ENCODE results near the gene INTS12. TPM values are rescaled to one million over a fixed set of nuclear protein-coding genes. Genes with fewer than 3 reads are reported as not detected.
"Not testable (repeated sequence)": the region's sequence is repeated elsewhere in the genome, so short reads cannot be mapped to it uniquely, and the experiment has no call there.

Gene INTS12, protein sequence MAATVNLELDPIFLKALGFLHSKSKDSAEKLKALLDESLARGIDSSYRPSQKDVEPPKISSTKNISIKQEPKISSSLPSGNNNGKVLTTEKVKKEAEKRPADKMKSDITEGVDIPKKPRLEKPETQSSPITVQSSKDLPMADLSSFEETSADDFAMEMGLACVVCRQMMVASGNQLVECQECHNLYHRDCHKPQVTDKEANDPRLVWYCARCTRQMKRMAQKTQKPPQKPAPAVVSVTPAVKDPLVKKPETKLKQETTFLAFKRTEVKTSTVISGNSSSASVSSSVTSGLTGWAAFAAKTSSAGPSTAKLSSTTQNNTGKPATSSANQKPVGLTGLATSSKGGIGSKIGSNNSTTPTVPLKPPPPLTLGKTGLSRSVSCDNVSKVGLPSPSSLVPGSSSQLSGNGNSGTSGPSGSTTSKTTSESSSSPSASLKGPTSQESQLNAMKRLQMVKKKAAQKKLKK
- total RNA-seq, result 8.3 TPM

GRCh38 chr4:105708181-105709080 is at the start of gene INTS12, which contains the start of gene GSTCD:
INTS12 (minus strand) TSS chr4:105708689; CDS start chr4:105700005, 8,684 bp downstream.
GSTCD (plus strand) TSS chr4:105708784; CDS start chr4:105717614, 8,830 bp downstream.
- DNase-seq (ENCODE audit: low spot score), result peak; percentile 92
- peak; percentile 97 for ATAC-seq

- ATAC-seq (no peak), DNase-seq (ENCODE audit: low spot score) (no peak)
Measured at GRCh38 chr4:105755375-105755774, 46.9 kb upstream of the INTS12 start.

- no peak for DNase-seq (ENCODE audit: low spot score)
- ATAC-seq, result no peak
Measured at GRCh38 chr4:105753361-105753760, 44.9 kb upstream of the INTS12 start.

DNA sequence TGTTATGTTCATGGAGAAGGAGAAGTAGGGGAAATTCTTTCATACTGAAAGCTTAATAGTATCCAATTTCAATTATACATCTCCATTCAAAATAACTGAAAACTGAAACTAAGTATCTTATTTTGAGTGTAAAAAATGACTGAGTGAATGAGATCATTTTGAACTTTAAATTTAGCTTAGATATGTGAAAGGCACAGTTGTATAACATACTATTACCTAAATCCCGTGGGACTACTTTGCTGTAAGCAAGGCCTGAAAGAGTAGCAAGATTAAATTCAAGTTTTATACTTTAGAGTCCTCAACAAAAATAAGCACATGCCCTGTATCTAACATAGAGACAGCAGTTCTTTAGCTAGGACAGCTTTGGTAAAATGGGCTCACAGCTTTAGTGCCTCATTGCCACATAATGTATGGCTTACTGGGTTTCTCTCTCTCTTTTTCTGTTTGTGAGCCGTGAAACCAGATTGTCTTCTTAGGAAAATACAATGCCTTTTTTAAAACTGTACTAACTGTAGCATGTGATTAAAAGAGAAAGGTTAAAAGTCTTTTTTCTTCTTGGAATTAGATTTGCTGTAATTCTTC is 43.3 kb upstream of the INTS12 start:
- DNase-seq (ENCODE audit: low spot score) (no peak), ATAC-seq (no peak)

DNA sequence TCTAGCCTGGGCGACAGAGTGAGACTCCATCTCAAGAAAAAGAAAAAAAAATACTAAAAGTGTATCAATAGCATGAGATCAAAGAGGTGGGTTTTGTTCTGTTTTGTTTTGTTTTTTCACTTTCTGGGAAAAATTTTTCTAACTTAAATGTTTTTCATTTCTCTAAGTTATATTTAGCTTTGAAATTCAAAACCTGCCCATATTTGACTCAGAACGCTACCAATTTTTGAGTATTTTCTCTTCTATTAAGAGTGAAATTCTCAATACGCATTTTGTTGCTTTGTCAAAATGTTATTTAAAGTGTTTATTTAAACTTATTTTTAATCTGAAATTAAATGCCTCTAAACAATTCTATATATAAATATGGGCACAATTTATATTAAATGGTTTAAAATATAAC is 39.7 kb upstream of the INTS12 start:
- no peak for DNase-seq (ENCODE audit: low spot score)
- no peak for ATAC-seq

- DNase-seq (ENCODE audit: low spot score) (no peak), ATAC-seq (no peak)
Measured at GRCh38 chr4:105741548-105741947, 33.1 kb upstream of the INTS12 start.

- not testable (repeated sequence) for DNase-seq (ENCODE audit: low spot score); ATAC-seq
Measured at GRCh38 chr4:105735217-105735616, 26.7 kb upstream of the INTS12 start.

DNA sequence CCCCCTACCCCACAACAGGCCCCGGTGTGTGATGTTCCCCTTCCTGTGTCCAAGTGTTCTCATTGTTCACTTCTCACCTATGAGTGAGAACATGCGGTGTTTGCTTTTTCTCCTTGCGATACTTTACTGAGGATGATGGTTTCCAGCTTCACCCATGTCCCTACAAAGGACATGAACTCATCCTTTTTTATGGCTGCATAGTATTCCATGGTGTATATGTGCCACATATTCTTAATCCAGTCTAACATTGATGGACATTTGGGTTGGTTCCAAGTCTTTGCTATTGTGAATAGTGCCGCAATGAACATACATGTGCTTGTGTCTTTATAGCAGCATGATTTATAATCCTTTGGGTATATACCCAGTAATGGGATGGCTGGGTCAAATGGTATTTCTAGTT is 21.4 kb upstream of the INTS12 start:
- not testable (repeated sequence) for ATAC-seq; DNase-seq (ENCODE audit: low spot score)

DNA sequence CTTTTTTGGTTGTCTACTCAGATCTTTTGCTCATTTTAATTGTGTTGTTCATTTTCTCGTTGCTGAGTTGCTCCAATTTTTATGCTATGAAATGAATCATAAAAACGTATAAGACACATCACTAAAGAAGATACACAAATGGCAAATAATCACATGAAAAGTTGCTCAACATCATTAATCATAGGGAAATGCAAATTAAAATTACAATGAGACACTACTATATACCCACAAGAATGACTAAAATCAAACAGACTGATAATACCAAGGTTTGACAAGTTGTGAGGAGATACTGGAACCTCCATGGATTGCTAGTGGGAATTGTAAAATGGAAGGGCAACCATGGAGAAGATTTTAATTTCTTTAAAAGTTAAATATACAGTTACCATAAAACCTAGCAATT is 17.1 kb upstream of the INTS12 start:
- no peak for ATAC-seq
- no peak for DNase-seq (ENCODE audit: low spot score)

GRCh38 chr4:105719204-105719603 is 10.7 kb upstream of the INTS12 start:
- ATAC-seq (no peak), DNase-seq (ENCODE audit: low spot score) (no peak)

DNA sequence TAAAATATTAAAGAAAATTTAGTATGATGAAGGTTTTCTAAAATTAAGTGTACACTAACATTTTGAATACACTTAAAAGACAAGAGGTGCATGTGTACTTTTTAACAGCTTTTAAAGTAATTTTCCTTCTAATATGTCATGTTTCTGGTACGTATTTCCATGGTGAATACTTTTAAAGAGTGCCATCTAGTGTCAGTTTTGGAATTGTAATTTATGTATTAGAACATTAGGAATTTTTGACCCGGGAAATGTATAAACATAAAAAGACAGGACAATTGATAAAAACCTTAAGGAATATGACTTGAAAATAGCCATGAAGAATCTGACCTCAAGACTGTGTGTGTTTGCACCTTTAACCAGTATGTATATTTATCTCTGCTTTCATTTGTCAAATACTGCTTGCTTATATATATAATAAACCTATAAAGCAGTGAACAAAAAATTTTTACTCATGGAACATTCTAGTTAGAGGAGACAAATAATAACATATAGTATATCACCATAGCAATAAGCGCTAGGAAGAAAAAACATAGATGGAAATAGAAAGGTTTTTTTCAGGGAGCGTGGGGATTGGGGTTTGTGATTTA is 7.3 kb upstream of the INTS12 start:
- peak; percentile 59 for ATAC-seq
- no peak for DNase-seq (ENCODE audit: low spot score)

GRCh38 chr4:105714932-105715331 is 6.4 kb upstream of the INTS12 start:
- DNase-seq (ENCODE audit: low spot score) (no peak), ATAC-seq (no peak)

DNA sequence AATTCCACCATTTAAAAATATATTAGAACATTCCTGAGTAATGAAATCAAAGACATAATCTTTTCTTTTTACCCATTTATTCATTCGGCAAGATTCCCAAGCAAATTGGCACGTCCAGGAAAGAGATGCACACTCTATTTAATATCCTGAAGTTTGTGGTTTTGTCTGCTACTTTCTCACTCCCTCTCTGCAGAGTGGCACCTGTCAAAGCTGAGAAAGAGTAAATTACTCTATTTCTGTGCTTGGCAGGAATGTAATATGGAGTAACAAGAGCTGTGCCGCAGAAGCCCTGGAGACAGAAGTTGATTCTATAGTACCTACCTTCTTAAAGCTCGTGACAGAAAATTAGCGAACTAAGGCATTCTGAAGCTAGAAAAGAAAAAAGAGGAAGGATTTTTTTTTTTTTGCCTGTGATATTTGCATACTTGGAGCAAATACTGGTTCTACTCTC is 5.6 kb upstream of the INTS12 start:
- DNase-seq (ENCODE audit: low spot score) (no peak), ATAC-seq (no peak)

DNA sequence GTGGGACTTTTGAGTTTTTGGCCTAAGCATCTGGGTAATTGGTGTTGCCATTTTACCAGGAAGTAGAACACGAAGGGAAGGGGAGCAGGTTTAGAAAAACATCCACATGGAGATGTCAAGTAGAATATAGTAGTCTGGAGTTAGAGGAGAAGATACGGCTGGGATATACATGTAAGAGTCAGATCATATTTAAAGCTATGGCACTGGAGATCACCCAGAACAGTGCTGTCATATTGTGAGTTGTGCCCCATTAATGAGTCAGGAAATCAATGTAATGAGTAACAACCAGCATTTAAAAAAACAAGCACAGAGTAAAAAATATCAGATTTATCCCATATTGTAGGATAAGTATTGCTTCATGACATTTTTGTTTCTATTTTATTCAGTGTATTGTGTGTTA is 4.3 kb upstream of the INTS12 start:
- DNase-seq (ENCODE audit: low spot score) (no peak), ATAC-seq (no peak)

- DNase-seq (ENCODE audit: low spot score), result no peak
- ATAC-seq, result no peak
Measured at GRCh38 chr4:105710678-105711077, 2.2 kb upstream of the INTS12 start.

GRCh38 chr4:105710012-105710600 is 1.6 kb upstream of the INTS12 start:
- no peak for DNase-seq (ENCODE audit: low spot score)
- ATAC-seq, result no peak

- ATAC-seq (peak; percentile 30), DNase-seq (ENCODE audit: low spot score) (no peak)
Measured at GRCh38 chr4:105709081-105709450, 577 bp upstream of the INTS12 start.

DNA sequence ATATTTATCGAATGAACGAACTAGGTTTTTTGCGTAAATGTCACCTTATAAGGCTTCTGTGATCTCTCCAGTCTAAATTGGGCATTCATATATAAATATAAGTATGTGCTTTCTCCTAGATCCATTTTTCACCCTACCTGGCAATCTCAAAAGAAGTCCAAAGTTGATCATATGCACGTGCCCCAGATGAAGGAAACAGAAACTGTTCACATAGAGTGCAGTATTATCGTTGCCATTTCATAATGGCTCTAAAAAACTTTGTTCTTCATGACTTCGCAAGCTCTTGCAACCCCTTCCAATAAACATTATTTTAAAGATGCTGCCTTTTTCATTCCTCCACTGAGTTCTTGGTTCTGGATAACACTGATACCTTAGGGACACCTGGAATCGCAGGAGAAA is 708 bp downstream of the INTS12 start:
- ATAC-seq, result peak; percentile 19
- no peak for DNase-seq (ENCODE audit: low spot score)

- ATAC-seq (peak; percentile 86), DNase-seq (ENCODE audit: low spot score) (no peak)
Measured at GRCh38 chr4:105698607-105699006, 9.9 kb downstream of the INTS12 start.

DNA sequence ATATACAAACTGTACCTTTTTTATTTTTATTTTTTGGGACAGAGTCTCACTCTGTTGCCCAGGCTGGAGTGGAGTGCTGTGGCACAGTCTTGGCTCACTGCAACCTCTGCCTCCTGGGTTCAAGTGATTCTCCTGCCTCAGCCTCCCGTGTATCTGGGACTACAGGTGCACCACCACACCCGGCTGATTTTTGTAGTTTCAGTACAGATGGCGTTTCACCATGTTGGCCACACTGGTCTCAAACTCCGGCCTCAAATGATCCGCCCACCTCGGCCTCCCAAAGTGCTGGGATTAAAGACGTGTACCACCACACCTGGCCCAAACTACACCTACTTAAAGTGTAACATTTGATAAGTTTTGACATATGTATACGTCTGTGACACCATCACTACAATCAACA is 12.7 kb downstream of the INTS12 start:
- DNase-seq (ENCODE audit: low spot score); ATAC-seq: not testable (repeated sequence)

Data from left lobe of liver (tissue), 2 donors.